Measurements from ENCODE around the gene SAMD11. TPM values are rescaled to one million over a fixed set of nuclear protein-coding genes. Genes with fewer than 3 reads are reported as not detected.

Gene SAMD11
- total RNA-seq, 2 experiments from 2014 or later = not detected

DNA sequence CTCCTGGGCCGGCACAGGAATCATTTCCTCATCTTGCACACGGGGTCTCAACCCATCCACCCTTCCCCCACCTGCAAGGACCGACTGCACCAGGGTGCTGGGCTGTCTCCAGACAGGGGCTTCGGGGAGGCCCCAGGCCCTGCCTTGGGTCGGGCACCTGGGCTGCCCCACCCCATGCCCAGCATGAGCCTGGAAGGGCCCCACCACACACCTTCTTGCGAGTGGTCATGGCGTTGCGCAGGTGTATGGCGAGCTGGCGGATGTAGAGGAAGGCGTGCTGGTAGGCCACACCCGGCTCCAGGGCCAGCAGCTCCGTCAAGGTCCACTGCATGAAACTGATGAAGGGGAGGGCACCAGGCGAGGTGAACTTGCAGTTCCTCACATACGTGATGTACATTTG, 28.5 kb downstream of the SAMD11 start:
- TF ChIP-seq, protein P1, sequence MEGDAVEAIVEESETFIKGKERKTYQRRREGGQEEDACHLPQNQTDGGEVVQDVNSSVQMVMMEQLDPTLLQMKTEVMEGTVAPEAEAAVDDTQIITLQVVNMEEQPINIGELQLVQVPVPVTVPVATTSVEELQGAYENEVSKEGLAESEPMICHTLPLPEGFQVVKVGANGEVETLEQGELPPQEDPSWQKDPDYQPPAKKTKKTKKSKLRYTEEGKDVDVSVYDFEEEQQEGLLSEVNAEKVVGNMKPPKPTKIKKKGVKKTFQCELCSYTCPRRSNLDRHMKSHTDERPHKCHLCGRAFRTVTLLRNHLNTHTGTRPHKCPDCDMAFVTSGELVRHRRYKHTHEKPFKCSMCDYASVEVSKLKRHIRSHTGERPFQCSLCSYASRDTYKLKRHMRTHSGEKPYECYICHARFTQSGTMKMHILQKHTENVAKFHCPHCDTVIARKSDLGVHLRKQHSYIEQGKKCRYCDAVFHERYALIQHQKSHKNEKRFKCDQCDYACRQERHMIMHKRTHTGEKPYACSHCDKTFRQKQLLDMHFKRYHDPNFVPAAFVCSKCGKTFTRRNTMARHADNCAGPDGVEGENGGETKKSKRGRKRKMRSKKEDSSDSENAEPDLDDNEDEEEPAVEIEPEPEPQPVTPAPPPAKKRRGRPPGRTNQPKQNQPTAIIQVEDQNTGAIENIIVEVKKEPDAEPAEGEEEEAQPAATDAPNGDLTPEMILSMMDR (IDR thresholded peaks at IDR 0.05) = no peak
- intact Hi-C loops (cut with DNase I, micrococcal nuclease) = no loop called here
- Mint-ChIP-seq H3K27ac (no peak overlapping the region), H3K27me3 (no peaks in the 10 kb centered on the region), H3K9me3 (no peaks in the 10 kb centered on the region), H3K4me1 (ENCODE audit: low read depth) (peaks cover under 1% of the 10 kb centered on the region), H3K4me3 (no peak overlapping the region), H3K36me3 (ENCODE audit: low read depth) (peaks cover 85% of the 10 kb centered on the region)
- peaks cover 4% of the 10 kb centered on the region for H3K4me1 ChIP-seq (ENCODE audit: insufficient read depth, low read length)
- peaks cover 96% of the 10 kb centered on the region for H3K36me3 ChIP-seq (ENCODE audit: insufficient read depth, low read length)
- POLR2A ChIA-PET = no interaction called here
- CTCF ChIA-PET = no interaction called here
- H3K27me3 ChIP-seq (ENCODE audit: control insufficient read depth in 1 of 2, insufficient read depth in 2 of 2, low read length in 2 of 2) = no peaks in the 10 kb centered on the region
- no peak overlapping the region for H3K27ac ChIP-seq (ENCODE audit: low read depth in 1 of 2, low read length in 2 of 2)
- no peak overlapping the region for H3K4me3 ChIP-seq (ENCODE audit: low read length)
- DNase-seq (no peak), ATAC-seq (ENCODE audit: poor library complexity) (no peak)
- no peaks in the 10 kb centered on the region for H3K9me3 ChIP-seq (ENCODE audit: control insufficient read depth in 1 of 2, insufficient read depth in 1 of 2, low read length in 2 of 2)

DNA sequence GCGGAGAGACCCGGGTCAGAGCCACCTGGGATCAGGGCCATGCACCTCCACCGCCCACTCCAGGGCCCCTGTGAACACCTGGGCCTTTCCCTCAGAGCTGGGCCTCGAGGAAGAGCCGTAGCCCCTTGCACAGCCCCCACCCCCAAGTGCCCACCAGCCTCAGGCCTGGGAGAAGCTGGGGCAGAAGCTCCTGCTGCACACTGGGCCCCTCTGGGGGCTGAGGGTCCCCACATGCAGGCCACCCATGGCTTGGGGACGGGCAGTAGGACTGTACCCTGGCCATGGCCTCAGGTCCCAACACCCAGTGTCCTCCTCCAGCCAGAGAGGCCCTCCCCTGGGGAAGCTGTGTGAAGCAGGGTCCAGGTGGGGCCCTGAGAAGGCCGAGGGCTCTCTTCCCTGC, 28.9 kb downstream of the SAMD11 start:
- H3K27ac Mint-ChIP-seq = no peak overlapping the region
- Histone ChIP-seq H3K4me1 (ENCODE audit: insufficient read depth, low read length) (peaks cover 8% of the 10 kb centered on the region), H3K27ac (ENCODE audit: low read depth in 1 of 2, low read length in 2 of 2) (no peak overlapping the region), H3K4me3 (ENCODE audit: low read length) (no peak overlapping the region), H3K27me3 (ENCODE audit: control insufficient read depth in 1 of 2, insufficient read depth in 2 of 2, low read length in 2 of 2) (no peaks in the 10 kb centered on the region), H3K9me3 (ENCODE audit: control insufficient read depth in 1 of 2, insufficient read depth in 1 of 2, low read length in 2 of 2) (no peaks in the 10 kb centered on the region), H3K36me3 (ENCODE audit: insufficient read depth, low read length) (peaks cover 95% of the 10 kb centered on the region)
- peak overlapping the region; percentile 7 for H3K4me3 Mint-ChIP-seq
- CTCF ChIA-PET = no interaction called here
- intact Hi-C loops (cut with DNase I, micrococcal nuclease) = no loop called here
- H3K36me3 Mint-ChIP-seq (ENCODE audit: low read depth) = peaks cover 84% of the 10 kb centered on the region
- TF ChIP-seq, protein P1 (IDR thresholded peaks at IDR 0.05) = no peak
- POLR2A ChIA-PET = no interaction called here
- DNase-seq (no peak), ATAC-seq (ENCODE audit: poor library complexity) (no peak)
- H3K9me3 Mint-ChIP-seq = no peaks in the 10 kb centered on the region
- H3K27me3 Mint-ChIP-seq = no peaks in the 10 kb centered on the region
- H3K4me1 Mint-ChIP-seq (ENCODE audit: low read depth) = peaks cover 4% of the 10 kb centered on the region

DNA sequence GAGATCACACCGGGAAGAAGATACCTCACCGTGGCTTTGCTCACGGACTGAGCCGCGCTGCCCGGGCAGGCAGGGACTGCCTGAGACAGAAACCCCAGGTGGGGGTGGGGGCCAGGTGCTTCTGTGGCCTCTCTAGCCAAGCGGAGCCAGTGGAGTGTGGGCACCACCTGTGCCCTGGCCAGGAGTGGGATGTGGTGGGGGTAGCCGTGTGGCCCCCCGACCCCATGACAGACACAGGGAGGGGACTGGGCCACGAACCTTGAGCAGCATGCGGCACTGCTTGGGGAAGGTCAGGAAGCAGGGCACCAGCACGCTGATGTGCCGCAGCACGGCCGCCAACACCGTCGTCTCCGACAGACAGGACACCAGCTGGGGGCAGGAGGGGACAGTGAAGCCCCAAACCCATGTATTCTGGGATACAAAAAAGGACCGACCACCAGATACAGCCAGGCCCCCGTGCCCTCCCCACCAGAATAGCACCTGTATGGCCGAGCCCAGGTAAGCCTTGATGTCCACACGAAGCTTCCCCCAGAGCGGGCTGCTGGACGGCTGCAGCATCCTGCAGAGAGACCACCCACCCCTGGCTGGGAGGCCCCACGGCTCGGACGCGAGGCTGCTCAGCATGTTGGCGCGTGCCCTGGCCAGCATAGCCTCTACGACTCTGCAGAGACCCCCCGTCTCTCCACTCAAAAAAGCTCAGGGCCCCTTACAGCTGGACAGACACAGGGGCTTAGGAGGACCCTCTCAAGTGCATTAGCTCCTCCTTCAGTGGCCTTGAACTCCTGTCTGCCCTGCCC, 30.0 kb downstream of the SAMD11 start:
- POLR2A ChIA-PET = no interaction called here
- no peaks in the 10 kb centered on the region for H3K9me3 ChIP-seq (ENCODE audit: control insufficient read depth in 1 of 2, insufficient read depth in 1 of 2, low read length in 2 of 2)
- no peaks in the 10 kb centered on the region for H3K27me3 Mint-ChIP-seq
- H3K9me3 Mint-ChIP-seq = no peaks in the 10 kb centered on the region
- no peak for DNase-seq
- H3K27me3 ChIP-seq (ENCODE audit: control insufficient read depth in 1 of 2, insufficient read depth in 2 of 2, low read length in 2 of 2) = no peaks in the 10 kb centered on the region
- H3K4me1 Mint-ChIP-seq (ENCODE audit: low read depth) = peaks cover 12% of the 10 kb centered on the region
- intact Hi-C loops (cut with DNase I, micrococcal nuclease) = no loop called here
- H3K36me3 Mint-ChIP-seq (ENCODE audit: low read depth) = peaks cover 88% of the 10 kb centered on the region
- H3K27ac ChIP-seq (ENCODE audit: low read depth in 1 of 2, low read length in 2 of 2) = no peak overlapping the region
- H3K4me3 ChIP-seq (ENCODE audit: low read length) = no peak overlapping the region
- CTCF ChIA-PET = no interaction called here
- H3K4me3 Mint-ChIP-seq = peak overlapping the region; percentile 45
- H3K27ac Mint-ChIP-seq = no peak overlapping the region
- H3K4me1 ChIP-seq (ENCODE audit: insufficient read depth, low read length) = peaks cover 20% of the 10 kb centered on the region
- peaks cover 85% of the 10 kb centered on the region for H3K36me3 ChIP-seq (ENCODE audit: insufficient read depth, low read length)
- TF ChIP-seq, protein P1 (IDR thresholded peaks at IDR 0.05) = no peak
- ATAC-seq (ENCODE audit: poor library complexity) = no peak
